Sigmoid colon (tissue), 4 donors: Measurements from ENCODE around the gene PRKAG2.

Experiments used
- CTCF ChIP-seq, 4 experiments: fragments of 450-650 bp in 3 of 4; fragments of 200-600 bp in 1 of 4; IDR thresholded peaks; one replicate each; pipeline ENCODE4 v1.5.1; 2016 to 2019; ENCODE audit warnings: antibody characterized with exemption in 4 of 4, mild to moderate bottlenecking in 3 of 4, moderate library complexity in 2 of 4
- EP300 ChIP-seq, 4 donors: sonication (generic); formaldehyde crosslinking; IDR thresholded peaks; one replicate each; pipeline ENCODE4 v1.6.1; 2017; ENCODE audit warnings: antibody characterized with exemption in 4 of 4

- TF ChIP-seq EP300 (IDR thresholded peaks at IDR 0.05) (no peak), CTCF (IDR thresholded peaks at IDR 0.05) (no peak)
Measured at GRCh38 chr7:151801782-151802468, 75.0 kb downstream of the PRKAG2 start.
